OCI-LY7 (cell line): ENCODE measurements around the gene NUDT8. TPM values are rescaled to one million over a fixed set of nuclear protein-coding genes. Genes with fewer than 3 reads are reported as not detected.
"Not testable (repeated sequence)": the region's sequence is repeated elsewhere in the genome, so short reads cannot be mapped to it uniquely, and the experiment has no call there.

Experiments used
- BruUV-seq: library from RNA; stranded (reverse); fragments of 400-500 nt; replicated peaks from 2 replicates; lab custom pipeline; 2021; lab: Mats Ljungman, UMichigan
- CTCF ChIA-PET: fragments of 300-600 bp; sonication (Branson Sonifier 250); formaldehyde crosslinking; loops from one replicate; lab custom pipeline; 2022; ENCODE audit warnings: antibody characterized with exemption; ENCODE audit not compliant: unreplicated experiment; lab: Charles Lee
- POLR2A ChIA-PET: fragments of 300-600 bp; sonication (Branson Sonifier 250); formaldehyde crosslinking; loops from one replicate; lab custom pipeline; 2022; ENCODE audit warnings: antibody characterized with exemption; lab: Charles Lee
- DNase-seq: peaks from one replicate; pipeline ENCODE4 v3.0.0-alpha.2; 2015; ENCODE audit warnings: low spot score
- H2AFZ ChIP-seq: fragments of 200-600 bp; sonication (generic), shearing (Covaris generic); 2 replicates; pipeline ENCODE4 v1.6.1; 2014; ENCODE audit warnings: mild to moderate bottlenecking, antibody characterized with exemption, low read length, moderate library complexity
- H3K27ac ChIP-seq: fragments of 200-600 bp; sonication (generic); 2 replicates; pipeline ENCODE4 v1.5.1; 2014; ENCODE audit warnings: mixed run types, low read depth, mild to moderate bottlenecking, moderate library complexity, low read length, inconsistent platforms; ENCODE audit not compliant: poor library complexity, severe bottlenecking
- H3K36me3 ChIP-seq: fragments of 200-600 bp; sonication (generic); 2 replicates; pipeline ENCODE4 v1.6.1; 2014; ENCODE audit warnings: mild to moderate bottlenecking, antibody characterized with exemption, low read length, moderate library complexity, mixed read lengths; ENCODE audit not compliant: insufficient read depth
- H3K4me1 ChIP-seq: fragments of 200-600 bp; sonication (generic); 2 replicates; pipeline ENCODE4 v1.5.1; 2014; ENCODE audit warnings: mild to moderate bottlenecking, low read length; ENCODE audit not compliant: insufficient read depth, poor library complexity, severe bottlenecking
- H3K4me2 ChIP-seq: fragments of 200-600 bp; sonication (generic); 2 replicates; pipeline ENCODE4 v1.6.1; 2014; ENCODE audit warnings: mild to moderate bottlenecking, low read length
- H3K4me3 ChIP-seq: fragments of 200-600 bp; sonication (generic); 2 replicates; pipeline ENCODE4 v1.5.1; 2014; ENCODE audit warnings: mild to moderate bottlenecking, low read depth, low read length; ENCODE audit not compliant: poor library complexity, severe bottlenecking
- H3K79me2 ChIP-seq: fragments of 200-600 bp; sonication (generic); 2 replicates; pipeline ENCODE4 v1.6.1; 2016; ENCODE audit warnings: low read depth, mild to moderate bottlenecking, low read length, moderate library complexity, mixed read lengths; ENCODE audit not compliant: insufficient read depth
- H3K9me2 ChIP-seq: fragments of 200-600 bp; sonication (generic); 2 replicates; pipeline ENCODE4 v1.6.1; 2016; ENCODE audit warnings: mild to moderate bottlenecking, low read length, mixed read lengths; ENCODE audit not compliant: insufficient read depth
- H3K9me3 ChIP-seq: fragments of 200-600 bp; sonication (generic); 2 replicates; pipeline ENCODE4 v1.6.1; 2014; ENCODE audit warnings: mild to moderate bottlenecking, mixed run types, low read length, mixed read lengths
- H4K20me1 ChIP-seq: fragments of 200-600 bp; sonication (generic); 2 replicates; pipeline ENCODE4 v1.6.1; 2014; ENCODE audit warnings: mild to moderate bottlenecking, antibody characterized with exemption, low read length, moderate library complexity, mixed read lengths; ENCODE audit not compliant: insufficient read depth
- CTCF ChIP-seq: fragments of 200-600 bp; sonication (generic); conservative IDR thresholded peaks from 2 replicates; pipeline ENCODE4 v1.5.1; 2014; ENCODE audit warnings: mild to moderate bottlenecking, antibody characterized with exemption, low read length, moderate library complexity, mixed read lengths
- EZH2phosphoT487 ChIP-seq: fragments of 200-600 bp; sonication (generic); IDR thresholded peaks from 2 replicates; pipeline ENCODE4 v1.6.1; 2018; ENCODE audit warnings: low read depth, borderline replicate concordance, mild to moderate bottlenecking, mixed run types, antibody characterized with exemption, low read length, moderate library complexity, mixed read lengths
- intact Hi-C: fragments of 100-400 bp; cut with micrococcal nuclease; formaldehyde crosslinking; loops from one replicate; pipeline ENCODE4 v1.10.0; 2022; ENCODE audit not compliant: unreplicated experiment
- total RNA-seq, 2 experiments: library from RNA; depleted of rRNA in 1 of 2; stranded (reverse); fragments of >200 nt in 1 of 2; shearing (Covaris generic) in 1 of 2; gene quantifications; 2 replicates each; pipeline ENCODE4 v1.2.3, GENCODE V29; 2014 to 2022

NUDT8 gene
- total RNA-seq, 2 experiments from 2014 or later: 20.4 to 35.4 TPM

GRCh38 chr11:67601098-67601497 is 28.6 kb downstream of the NUDT8 start:
- Histone ChIP-seq H3K9me2 (no peaks in the 10 kb centered on the region), H4K20me1 (no peaks in the 10 kb centered on the region), H3K4me2 (peak overlapping the region; percentile 82), H3K4me1 (peaks cover 30% of the 10 kb centered on the region), H3K79me2 (no peaks in the 10 kb centered on the region), H3K4me3 (peak overlapping the region; percentile 53), H2AFZ (peak overlapping the region; percentile 86), H3K27ac (peak overlapping the region; percentile 67), H3K36me3 (no peaks in the 10 kb centered on the region), H3K9me3 (peaks cover 14% of the 10 kb centered on the region; the same call in 1 of the 2 replicates)
- TF ChIP-seq EZH2phosphoT487: no peak
- TF ChIP-seq CTCF: no peak
- no peak for DNase-seq
- ChIA-PET CTCF (no interaction called here), POLR2A (interaction anchor here (1.0 kb wide), 1 partner anchor 18 kb away, joined by 3 read pairs; no protein-coding TSS in a partner anchor)
- BruUV-seq: no TSS peak
- intact Hi-C loops: no loop called here

DNA sequence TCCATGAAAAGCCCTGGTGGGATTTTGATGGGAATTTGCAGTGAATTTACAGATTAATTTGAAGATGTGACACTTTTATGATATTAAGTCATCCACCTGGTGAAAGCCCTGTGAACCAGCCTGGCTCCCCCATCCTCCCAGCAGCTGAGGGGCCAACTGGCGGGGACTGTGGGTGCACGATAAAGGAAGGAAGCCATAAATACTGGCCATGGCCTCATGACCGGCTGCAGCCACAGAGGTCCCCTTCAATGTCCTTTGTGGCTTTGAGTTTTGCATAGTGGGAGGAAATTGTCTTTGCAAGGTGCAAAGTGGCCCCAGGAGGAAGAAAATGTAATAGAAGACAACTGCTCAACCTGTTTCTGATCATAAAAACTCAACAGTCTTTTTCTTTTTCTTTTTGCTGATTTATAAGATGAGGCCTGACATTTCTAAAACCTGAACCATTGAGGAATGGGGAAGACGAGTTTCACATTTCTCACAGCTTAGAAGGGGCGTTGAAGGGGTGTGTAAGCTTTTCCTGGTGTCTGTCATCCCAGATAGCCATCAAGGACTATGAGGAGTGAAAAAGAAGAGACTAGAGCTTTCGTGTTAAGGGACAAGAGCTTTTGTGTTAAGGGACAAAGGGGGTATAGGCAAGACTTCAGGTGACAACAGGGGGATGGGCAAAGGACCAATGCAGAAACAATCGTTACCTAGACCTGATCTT is 29.3 kb downstream of the NUDT8 start:
- Histone ChIP-seq H3K4me3 (peak overlapping the region; percentile 53), H2AFZ (peak overlapping the region; percentile 86), H3K4me2 (peak overlapping the region; percentile 82), H3K79me2 (no peaks in the 10 kb centered on the region), H3K9me2 (no peaks in the 10 kb centered on the region), H3K9me3 (peaks cover 14% of the 10 kb centered on the region; the same call in 1 of the 2 replicates), H4K20me1 (no peaks in the 10 kb centered on the region), H3K36me3 (no peaks in the 10 kb centered on the region), H3K27ac (peak overlapping the region; percentile 67), H3K4me1 (peaks cover 25% of the 10 kb centered on the region)
- CTCF ChIA-PET: no interaction called here
- DNase-seq: peak; percentile 82
- no peak for TF ChIP-seq CTCF
- no peak for TF ChIP-seq EZH2phosphoT487
- BruUV-seq: no TSS peak
- intact Hi-C loops: loop anchor here (1.0 kb wide), 1 partner anchor 16 kb away; no protein-coding TSS in a partner anchor
- POLR2A ChIA-PET: interaction anchor here (0.5 to 1.0 kb wide), 4 partner anchors 11 to 198 kb away, joined by 3 to 4 read pairs (median 4); no protein-coding TSS in a partner anchor

GRCh38 chr11:67599149-67599548 is 30.6 kb downstream of the NUDT8 start:
- Histone ChIP-seq H3K27ac (no peak overlapping the region), H3K9me2 (no peaks in the 10 kb centered on the region), H4K20me1 (no peaks in the 10 kb centered on the region), H2AFZ (no peak overlapping the region), H3K36me3 (no peaks in the 10 kb centered on the region), H3K79me2 (no peaks in the 10 kb centered on the region), H3K4me3 (no peak overlapping the region), H3K4me2 (no peak overlapping the region), H3K9me3 (peaks cover 14% of the 10 kb centered on the region; the same call in 1 of the 2 replicates), H3K4me1 (peaks cover 25% of the 10 kb centered on the region)
- BruUV-seq: no TSS peak
- POLR2A ChIA-PET: no interaction called here
- TF ChIP-seq CTCF (no peak), EZH2phosphoT487 (no peak)
- intact Hi-C loops: no loop called here
- no peak for DNase-seq
- CTCF ChIA-PET: no interaction called here

DNA sequence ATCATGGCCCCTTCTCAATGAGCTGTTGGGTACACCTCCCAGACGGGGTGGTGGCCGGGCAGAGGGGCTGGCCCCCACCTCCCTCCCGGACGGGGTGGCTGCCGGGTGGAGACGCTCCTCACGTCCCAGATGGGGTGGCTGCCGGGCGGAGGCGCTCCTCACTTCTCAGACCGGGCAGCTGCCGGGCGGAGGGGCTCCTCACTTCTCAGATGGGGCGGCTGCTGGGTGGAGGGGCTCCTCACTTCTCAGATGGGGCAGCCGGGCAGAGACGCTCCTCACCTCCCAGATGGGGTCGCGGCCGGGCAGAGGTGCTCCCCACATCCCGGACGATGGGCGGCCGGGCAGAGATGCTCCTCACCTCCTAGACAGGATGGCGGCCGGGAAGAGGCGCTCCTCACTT is 31.8 kb downstream of the NUDT8 start:
- H3K36me3 ChIP-seq, H3K27ac ChIP-seq, intact Hi-C loops, H3K79me2 ChIP-seq, BruUV-seq, H3K9me2 ChIP-seq, DNase-seq, H3K4me3 ChIP-seq, H4K20me1 ChIP-seq, CTCF ChIA-PET, H3K4me2 ChIP-seq, H2AFZ ChIP-seq: not testable (repeated sequence)
- POLR2A ChIA-PET: interaction anchor here (1.0 kb wide), 1 partner anchor 10 kb away, joined by 3 read pairs; no protein-coding TSS in a partner anchor
- Histone ChIP-seq H3K9me3 (peaks cover 13% of the 10 kb centered on the region; the same call in 1 of the 2 replicates), H3K4me1 (peaks cover 25% of the 10 kb centered on the region)
